Body of pancreas (tissue), 4 donors: ENCODE results near the gene NGEF.

Source experiments
- POLR2A ChIP-seq, 3 donors: fragments of 450-650 bp; IDR thresholded peaks; one replicate each; pipeline ENCODE4 v1.6.1; 2016; ENCODE audit warnings: antibody characterized with exemption in 3 of 3, mild to moderate bottlenecking in 2 of 3
- TF ChIP-seq, protein P1 (sequence below), 7 experiments: fragments of 450-650 bp in 4 of 7; fragments of 200-600 bp in 3 of 7; sonication (generic) in 3 of 7; IDR thresholded peaks; one replicate each; pipeline ENCODE4 v1.5.1; 2016 to 2019; ENCODE audit warnings: antibody characterized with exemption in 7 of 7

DNA sequence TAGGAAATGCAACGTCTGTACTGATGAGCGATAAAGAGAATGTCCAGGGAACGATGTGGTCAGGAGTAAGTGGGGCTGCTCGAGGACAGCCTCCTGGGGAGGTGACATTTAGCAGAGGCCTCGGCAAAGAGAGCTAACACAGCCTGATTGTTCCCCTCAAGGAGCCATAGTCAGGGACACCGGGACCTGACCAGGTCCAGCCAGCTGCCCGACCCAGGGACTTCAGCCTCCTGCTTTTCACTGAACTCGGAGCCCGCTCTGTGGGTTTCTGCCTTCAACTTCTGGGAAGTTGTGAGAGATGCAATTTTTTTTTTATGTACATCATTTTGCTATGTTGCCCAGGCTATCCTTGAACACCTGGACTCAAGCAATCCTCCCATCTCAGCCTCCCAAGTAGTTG is 29.5 kb upstream of the NGEF start:
- no peak for TF ChIP-seq POLR2A (IDR thresholded peaks at IDR 0.05)
- TF ChIP-seq, protein P1, sequence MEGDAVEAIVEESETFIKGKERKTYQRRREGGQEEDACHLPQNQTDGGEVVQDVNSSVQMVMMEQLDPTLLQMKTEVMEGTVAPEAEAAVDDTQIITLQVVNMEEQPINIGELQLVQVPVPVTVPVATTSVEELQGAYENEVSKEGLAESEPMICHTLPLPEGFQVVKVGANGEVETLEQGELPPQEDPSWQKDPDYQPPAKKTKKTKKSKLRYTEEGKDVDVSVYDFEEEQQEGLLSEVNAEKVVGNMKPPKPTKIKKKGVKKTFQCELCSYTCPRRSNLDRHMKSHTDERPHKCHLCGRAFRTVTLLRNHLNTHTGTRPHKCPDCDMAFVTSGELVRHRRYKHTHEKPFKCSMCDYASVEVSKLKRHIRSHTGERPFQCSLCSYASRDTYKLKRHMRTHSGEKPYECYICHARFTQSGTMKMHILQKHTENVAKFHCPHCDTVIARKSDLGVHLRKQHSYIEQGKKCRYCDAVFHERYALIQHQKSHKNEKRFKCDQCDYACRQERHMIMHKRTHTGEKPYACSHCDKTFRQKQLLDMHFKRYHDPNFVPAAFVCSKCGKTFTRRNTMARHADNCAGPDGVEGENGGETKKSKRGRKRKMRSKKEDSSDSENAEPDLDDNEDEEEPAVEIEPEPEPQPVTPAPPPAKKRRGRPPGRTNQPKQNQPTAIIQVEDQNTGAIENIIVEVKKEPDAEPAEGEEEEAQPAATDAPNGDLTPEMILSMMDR (IDR thresholded peaks at IDR 0.05): no peak
